ENCODE measurements around the gene LTBP4.

The LTBP4 gene

DNA sequence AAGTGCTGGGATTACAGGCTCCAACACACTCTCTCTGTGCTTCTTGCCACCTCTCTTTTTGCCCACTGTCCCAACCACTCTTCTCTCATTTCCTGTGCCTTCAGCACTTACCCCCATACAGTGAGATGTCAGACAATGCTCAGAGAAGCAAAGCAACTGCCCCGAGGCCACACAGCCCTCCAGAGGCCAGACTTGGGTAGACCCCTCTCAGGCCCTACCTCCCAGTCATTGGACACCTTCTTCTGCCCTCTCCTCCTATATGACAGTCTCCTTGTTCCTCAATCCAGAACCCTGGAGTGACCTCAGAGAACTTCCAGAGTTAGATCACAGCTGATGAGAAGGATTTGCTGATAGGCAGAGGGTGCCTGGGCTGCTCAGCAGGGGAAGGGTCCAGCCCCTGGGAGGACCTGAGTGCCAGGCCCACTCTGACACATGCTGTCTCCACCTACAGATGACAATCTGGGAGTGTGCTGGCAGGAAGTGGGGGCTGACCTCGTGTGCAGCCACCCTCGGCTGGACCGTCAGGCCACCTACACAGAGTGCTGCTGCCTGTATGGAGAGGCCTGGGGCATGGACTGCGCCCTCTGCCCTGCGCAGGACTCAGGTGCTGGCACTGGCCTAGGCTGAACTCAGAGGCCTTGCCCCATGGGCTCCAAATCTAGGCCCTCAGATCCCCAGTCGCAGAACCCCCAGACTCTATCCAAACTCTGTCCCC lies 24.4 kb downstream of the LTBP4 start:
- H3K27ac ChIP-seq (replicated peaks), result no peak overlapping the region
- no peak overlapping the region for H3K4me3 ChIP-seq (replicated peaks; ENCODE audit: insufficient read depth, low read length)
- no peak for DNase-seq (ENCODE audit: low read depth in 1 of 2, low spot score in 1 of 2)
- no peak for TF ChIP-seq GABPA (IDR thresholded peaks at IDR 0.05; ENCODE audit: low read depth)
- TF ChIP-seq SPI1 (IDR thresholded peaks at IDR 0.05; ENCODE audit: borderline replicate concordance, low read depth), result no peak
- TF ChIP-seq POLR2AphosphoS5 (IDR thresholded peaks at IDR 0.05; ENCODE audit: low read depth), result no peak
- no peak for TF ChIP-seq CTCF (IDR thresholded peaks at IDR 0.05; ENCODE audit: insufficient read depth, low read length)
- TF ChIP-seq, protein P1, sequence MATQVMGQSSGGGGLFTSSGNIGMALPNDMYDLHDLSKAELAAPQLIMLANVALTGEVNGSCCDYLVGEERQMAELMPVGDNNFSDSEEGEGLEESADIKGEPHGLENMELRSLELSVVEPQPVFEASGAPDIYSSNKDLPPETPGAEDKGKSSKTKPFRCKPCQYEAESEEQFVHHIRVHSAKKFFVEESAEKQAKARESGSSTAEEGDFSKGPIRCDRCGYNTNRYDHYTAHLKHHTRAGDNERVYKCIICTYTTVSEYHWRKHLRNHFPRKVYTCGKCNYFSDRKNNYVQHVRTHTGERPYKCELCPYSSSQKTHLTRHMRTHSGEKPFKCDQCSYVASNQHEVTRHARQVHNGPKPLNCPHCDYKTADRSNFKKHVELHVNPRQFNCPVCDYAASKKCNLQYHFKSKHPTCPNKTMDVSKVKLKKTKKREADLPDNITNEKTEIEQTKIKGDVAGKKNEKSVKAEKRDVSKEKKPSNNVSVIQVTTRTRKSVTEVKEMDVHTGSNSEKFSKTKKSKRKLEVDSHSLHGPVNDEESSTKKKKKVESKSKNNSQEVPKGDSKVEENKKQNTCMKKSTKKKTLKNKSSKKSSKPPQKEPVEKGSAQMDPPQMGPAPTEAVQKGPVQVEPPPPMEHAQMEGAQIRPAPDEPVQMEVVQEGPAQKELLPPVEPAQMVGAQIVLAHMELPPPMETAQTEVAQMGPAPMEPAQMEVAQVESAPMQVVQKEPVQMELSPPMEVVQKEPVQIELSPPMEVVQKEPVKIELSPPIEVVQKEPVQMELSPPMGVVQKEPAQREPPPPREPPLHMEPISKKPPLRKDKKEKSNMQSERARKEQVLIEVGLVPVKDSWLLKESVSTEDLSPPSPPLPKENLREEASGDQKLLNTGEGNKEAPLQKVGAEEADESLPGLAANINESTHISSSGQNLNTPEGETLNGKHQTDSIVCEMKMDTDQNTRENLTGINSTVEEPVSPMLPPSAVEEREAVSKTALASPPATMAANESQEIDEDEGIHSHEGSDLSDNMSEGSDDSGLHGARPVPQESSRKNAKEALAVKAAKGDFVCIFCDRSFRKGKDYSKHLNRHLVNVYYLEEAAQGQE (IDR thresholded peaks at IDR 0.05; ENCODE audit: insufficient replicate concordance, low read depth), result no peak
- no peaks in the 10 kb centered on the region for H3K27me3 ChIP-seq (ENCODE audit: insufficient read depth, poor library complexity, severe bottlenecking)

DNA sequence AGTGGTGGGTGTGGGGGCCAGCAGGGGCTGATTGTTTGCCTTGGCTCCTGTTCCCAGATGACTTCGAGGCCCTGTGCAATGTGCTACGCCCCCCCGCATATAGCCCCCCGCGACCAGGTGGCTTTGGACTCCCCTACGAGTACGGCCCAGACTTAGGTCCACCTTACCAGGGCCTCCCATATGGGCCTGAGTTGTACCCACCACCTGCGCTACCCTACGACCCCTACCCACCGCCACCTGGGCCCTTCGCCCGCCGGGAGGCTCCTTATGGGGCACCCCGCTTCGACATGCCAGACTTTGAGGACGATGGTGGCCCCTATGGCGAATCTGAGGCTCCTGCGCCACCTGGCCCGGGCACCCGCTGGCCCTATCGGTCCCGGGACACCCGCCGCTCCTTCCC lies 25.7 kb downstream of the LTBP4 start:
- no peak overlapping the region for H3K4me3 ChIP-seq (replicated peaks; ENCODE audit: insufficient read depth, low read length)
- H3K27me3 ChIP-seq (ENCODE audit: insufficient read depth, poor library complexity, severe bottlenecking), result no peaks in the 10 kb centered on the region
- DNase-seq (ENCODE audit: low read depth in 1 of 2, low spot score in 1 of 2), result no peak
- H3K27ac ChIP-seq (replicated peaks), result no peak overlapping the region
- TF ChIP-seq GABPA (IDR thresholded peaks at IDR 0.05; ENCODE audit: low read depth) (no peak), SPI1 (IDR thresholded peaks at IDR 0.05; ENCODE audit: borderline replicate concordance, low read depth) (no peak), CTCF (IDR thresholded peaks at IDR 0.05; ENCODE audit: insufficient read depth, low read length) (no peak), POLR2AphosphoS5 (IDR thresholded peaks at IDR 0.05; ENCODE audit: low read depth) (no peak)
- TF ChIP-seq, protein P1 (IDR thresholded peaks at IDR 0.05; ENCODE audit: insufficient replicate concordance, low read depth), result no peak

DNA sequence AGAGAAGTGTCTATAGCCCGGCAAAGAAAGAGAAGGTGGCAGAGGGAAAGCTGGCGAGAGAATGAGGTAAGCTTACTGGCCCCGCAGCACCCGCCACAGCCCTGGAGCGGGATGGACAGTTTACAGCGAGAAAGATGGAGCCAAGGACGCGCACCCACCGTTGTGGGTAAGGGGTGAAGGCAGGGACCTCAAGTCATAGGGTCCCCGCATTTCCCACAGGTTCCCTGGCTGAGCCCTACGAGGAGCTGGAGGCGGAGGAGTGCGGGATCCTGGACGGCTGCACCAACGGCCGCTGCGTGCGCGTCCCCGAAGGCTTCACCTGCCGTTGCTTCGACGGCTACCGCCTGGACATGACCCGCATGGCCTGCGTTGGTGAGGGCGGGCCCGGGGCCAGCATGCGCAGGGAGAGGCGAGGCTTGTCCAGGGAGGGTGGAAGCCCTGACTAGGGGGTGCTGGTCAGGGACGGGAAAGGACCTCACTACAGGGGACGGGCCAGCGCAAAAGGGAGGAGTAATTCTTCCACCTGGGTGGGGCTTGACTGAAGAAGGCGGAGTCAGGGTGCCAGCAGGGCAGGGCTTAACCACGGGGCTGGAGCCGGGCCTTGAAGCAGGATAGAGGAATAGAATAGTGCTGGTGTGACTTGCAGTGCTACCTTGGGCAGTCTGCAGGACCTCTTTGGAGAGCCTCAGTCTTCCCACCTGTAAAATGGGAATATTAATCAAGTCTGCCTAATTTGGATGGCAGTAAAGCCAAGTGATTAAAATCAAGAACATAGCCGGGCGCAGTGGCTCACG lies 26.5 kb downstream of the LTBP4 start:
- DNase-seq (ENCODE audit: low read depth in 1 of 2, low spot score in 1 of 2), result no peak
- no peak overlapping the region for H3K27ac ChIP-seq (replicated peaks)
- no peak overlapping the region for H3K4me3 ChIP-seq (replicated peaks; ENCODE audit: insufficient read depth, low read length)
- no peak for TF ChIP-seq SPI1 (IDR thresholded peaks at IDR 0.05; ENCODE audit: borderline replicate concordance, low read depth)
- no peaks in the 10 kb centered on the region for H3K27me3 ChIP-seq (ENCODE audit: insufficient read depth, poor library complexity, severe bottlenecking)

- H3K4me3 ChIP-seq (replicated peaks; ENCODE audit: insufficient read depth, low read length), result no peak overlapping the region
- TF ChIP-seq, protein P1 (IDR thresholded peaks at IDR 0.05; ENCODE audit: insufficient replicate concordance, low read depth), result no peak
- no peak for TF ChIP-seq POLR2AphosphoS5 (IDR thresholded peaks at IDR 0.05; ENCODE audit: low read depth)
- TF ChIP-seq CTCF (IDR thresholded peaks at IDR 0.05; ENCODE audit: insufficient read depth, low read length), result no peak
- no peak for TF ChIP-seq SPI1 (IDR thresholded peaks at IDR 0.05; ENCODE audit: borderline replicate concordance, low read depth)
- TF ChIP-seq GABPA (IDR thresholded peaks at IDR 0.05; ENCODE audit: low read depth), result no peak
These were observed 28.2 kb downstream of the LTBP4 start for GRCh38 chr19:40629346-40629745.

More at GRCh38 chr19:40629346-40629745, 28.2 kb downstream of the LTBP4 start:
- no peak for DNase-seq (ENCODE audit: low read depth in 1 of 2, low spot score in 1 of 2)
- H3K27me3 ChIP-seq (ENCODE audit: insufficient read depth, poor library complexity, severe bottlenecking), result no peaks in the 10 kb centered on the region
- no peak overlapping the region for H3K27ac ChIP-seq (replicated peaks)

Data from HL-60 (cell line).